ENCODE results near the gene LEAP2.

The LEAP2 gene

DNA sequence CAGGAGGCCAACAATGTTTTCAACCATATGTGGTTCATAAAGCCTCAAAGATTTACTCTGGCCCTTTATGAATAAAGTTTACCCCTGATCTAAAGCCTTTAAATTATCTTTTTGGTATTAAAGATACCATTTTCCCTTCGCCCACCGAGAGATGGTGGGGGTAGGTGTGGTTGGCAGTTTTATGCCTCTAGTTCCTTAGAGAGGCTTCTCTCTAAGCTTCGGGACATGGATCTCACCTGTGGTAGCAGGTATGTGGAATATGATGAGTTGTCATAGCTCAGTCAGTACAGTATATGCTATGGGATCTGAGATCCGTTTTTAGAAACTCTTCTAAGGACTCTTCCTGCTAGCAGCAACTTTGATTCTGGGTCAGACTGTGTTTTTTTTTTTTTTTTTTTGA, 4.7 kb upstream of the LEAP2 start:
- TF ChIP-seq, protein P1, sequence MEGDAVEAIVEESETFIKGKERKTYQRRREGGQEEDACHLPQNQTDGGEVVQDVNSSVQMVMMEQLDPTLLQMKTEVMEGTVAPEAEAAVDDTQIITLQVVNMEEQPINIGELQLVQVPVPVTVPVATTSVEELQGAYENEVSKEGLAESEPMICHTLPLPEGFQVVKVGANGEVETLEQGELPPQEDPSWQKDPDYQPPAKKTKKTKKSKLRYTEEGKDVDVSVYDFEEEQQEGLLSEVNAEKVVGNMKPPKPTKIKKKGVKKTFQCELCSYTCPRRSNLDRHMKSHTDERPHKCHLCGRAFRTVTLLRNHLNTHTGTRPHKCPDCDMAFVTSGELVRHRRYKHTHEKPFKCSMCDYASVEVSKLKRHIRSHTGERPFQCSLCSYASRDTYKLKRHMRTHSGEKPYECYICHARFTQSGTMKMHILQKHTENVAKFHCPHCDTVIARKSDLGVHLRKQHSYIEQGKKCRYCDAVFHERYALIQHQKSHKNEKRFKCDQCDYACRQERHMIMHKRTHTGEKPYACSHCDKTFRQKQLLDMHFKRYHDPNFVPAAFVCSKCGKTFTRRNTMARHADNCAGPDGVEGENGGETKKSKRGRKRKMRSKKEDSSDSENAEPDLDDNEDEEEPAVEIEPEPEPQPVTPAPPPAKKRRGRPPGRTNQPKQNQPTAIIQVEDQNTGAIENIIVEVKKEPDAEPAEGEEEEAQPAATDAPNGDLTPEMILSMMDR (IDR thresholded peaks at IDR 0.05; ENCODE audit: low read depth, low read length, missing control alignments): no peak
- no peak for DNase-seq (ENCODE audit: low read depth)
- H3K4me3 ChIP-seq (ENCODE audit: low read depth, low read length): no peak overlapping the region

DNA sequence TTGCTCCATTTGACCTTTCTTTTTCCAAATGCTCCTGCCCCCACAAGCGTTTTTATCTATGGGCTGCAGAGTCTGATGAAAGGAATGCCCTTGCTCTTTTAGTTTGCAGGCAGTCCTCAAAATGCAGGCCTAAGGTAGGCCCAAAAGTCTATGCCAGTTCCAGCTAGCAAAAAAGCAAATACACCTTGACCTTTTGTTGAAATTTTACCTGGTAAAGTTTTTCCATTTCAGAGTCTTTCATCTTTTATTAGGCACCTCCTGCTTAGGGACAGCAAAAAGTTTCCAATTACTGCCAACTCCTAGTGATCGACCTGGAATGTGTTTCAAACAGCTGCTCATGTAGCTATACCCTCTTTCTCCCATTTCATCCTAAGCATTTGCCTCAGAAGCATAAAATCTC, 2.7 kb upstream of the LEAP2 start:
- no peak overlapping the region for H3K4me3 ChIP-seq (ENCODE audit: low read depth, low read length)
- no peak for DNase-seq (ENCODE audit: low read depth)
- TF ChIP-seq, protein P1 (IDR thresholded peaks at IDR 0.05; ENCODE audit: low read depth, low read length, missing control alignments): no peak

DNA sequence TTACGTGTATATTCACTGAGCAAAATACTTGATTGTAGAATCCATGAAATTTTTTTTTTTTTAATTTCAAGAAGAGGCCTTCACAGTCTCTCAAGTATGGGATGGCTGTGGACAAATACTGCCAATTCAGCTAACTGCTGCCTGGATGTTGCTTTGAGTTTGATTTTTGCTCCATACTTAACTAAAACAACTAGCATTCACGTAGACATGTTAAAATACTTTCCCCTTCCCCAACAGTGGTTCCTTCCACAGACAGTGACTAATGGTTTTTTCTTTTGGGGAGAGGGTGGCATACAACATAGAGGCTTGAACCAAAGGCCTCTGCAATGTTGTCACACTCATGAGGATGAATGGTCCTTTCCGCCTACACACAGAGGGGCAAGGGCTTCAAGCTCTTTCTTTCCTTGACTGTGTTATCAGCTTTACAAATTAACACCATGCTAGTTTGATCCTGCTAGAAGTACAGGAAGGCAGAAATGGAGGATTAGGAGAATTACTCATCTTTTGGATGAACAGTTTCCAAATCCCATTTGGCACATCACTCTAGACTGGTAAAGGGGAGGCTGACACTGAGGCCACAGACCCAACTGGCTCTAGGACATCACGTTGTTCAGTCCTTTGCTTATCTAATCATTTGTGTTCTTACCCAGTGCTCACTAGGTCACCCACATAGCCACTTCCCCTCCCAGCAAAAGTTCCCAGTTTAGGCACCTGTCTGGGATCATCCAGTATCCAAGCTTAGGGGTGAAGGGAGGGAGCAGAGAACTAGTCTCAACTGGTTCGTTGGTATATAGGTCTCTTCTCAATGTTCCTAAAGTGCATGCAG, 1.8 kb upstream of the LEAP2 start:
- H3K4me3 ChIP-seq (ENCODE audit: low read depth, low read length): no peak overlapping the region
- TF ChIP-seq, protein P1 (IDR thresholded peaks at IDR 0.05; ENCODE audit: low read depth, low read length, missing control alignments): no peak
- DNase-seq (ENCODE audit: low read depth): no peak

DNA sequence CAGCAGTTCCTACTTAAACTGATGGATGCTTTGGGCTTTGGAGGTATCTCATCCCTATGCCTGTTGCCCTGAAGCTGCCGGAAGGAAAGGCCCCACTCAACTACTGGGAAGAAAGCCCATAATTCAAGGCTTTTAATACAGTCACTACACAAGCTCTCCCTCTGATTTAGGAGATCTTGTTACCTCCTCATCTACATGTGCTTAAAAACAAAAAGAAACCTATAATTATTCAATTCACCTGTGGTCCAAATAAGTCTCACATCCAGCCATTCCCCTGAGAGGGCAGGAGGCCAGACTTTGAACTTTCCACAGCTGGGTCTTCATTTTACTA, 715 bp upstream of the LEAP2 start:
- TF ChIP-seq, protein P1 (IDR thresholded peaks at IDR 0.05; ENCODE audit: low read depth, low read length, missing control alignments): no peak
- DNase-seq (ENCODE audit: low read depth): no peak
- no peak overlapping the region for H3K4me3 ChIP-seq (ENCODE audit: low read depth, low read length)

DNA sequence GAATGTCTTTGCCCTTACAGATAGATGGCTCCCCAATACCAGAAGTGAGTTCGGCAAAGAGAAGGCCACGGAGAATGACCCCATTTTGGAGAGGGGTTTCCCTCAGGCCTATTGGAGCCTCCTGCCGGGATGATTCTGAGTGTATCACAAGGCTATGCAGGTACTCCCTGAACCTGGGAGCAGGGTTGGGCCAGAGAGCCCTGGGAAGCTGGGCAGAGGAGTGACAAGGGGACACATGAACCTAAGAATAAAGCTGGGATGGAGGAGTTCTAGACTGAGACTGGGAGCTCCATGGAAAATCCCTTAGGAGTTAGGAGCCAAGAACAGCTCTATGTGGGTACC, 433 bp downstream of the LEAP2 start:
- TF ChIP-seq, protein P1 (IDR thresholded peaks at IDR 0.05; ENCODE audit: low read depth, low read length, missing control alignments): no peak
- DNase-seq (ENCODE audit: low read depth): no peak
- no peak overlapping the region for H3K4me3 ChIP-seq (ENCODE audit: low read depth, low read length)

DNA sequence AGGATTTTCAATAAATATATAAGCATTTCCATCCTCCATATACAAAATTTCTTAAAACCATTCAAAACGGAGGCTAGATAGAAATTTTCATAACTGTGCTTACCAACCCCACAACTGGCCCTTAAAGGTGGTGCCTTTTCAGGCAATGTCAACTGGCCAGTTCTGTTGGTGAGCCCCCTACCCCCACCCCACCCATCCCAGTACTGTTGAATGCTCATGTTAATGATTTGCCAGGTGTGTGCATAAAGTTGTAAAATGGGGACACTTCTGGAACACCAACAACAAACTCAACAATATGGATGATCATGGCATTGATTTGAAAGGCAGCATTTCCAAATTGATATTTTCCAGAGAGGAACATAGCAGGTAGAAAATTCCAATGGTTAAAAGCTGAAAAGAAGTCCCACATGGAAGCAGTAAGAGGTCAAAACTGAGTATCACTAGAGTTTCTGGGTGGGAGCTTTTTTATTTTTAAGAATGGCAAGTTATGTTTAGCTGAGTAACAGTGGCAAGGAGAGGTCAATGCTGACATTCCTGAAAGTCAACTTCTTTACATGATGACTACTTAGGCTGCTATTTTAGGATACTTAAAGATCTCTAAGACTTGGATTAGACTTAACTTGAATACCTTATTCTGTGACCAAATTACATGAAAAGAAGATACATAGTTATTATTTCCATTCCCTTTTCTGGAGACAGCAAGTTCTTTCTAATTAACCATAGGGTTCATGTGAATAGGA, 2.7 kb downstream of the LEAP2 start:
- DNase-seq (ENCODE audit: low read depth): no peak
- TF ChIP-seq, protein P1 (IDR thresholded peaks at IDR 0.05; ENCODE audit: low read depth, low read length, missing control alignments): no peak
- H3K4me3 ChIP-seq (ENCODE audit: low read depth, low read length): no peak overlapping the region
